Activated B cell treated with CpG ODN at 0.5 μM for 24 hours (primary cell): ENCODE measurements around the gene PITHD1. TPM values are rescaled to one million over a fixed set of nuclear protein-coding genes. Genes with fewer than 3 reads are reported as not detected.
"Not testable (repeated sequence)": the region's sequence is repeated elsewhere in the genome, so short reads cannot be mapped to it uniquely, and the experiment has no call there.

ENCODE experiments used
- ATAC-seq: fragments of 200-7000 bp; cut with Tn5 transposase; one replicate; pipeline ENCODE4 v1.10.0; 2021; ENCODE audit warnings: low read depth, mild to moderate bottlenecking, moderate library complexity
- CTCF ChIA-PET: fragments of 350-600 bp; sonication (Branson Sonifier 250); formaldehyde crosslinking; loops from one replicate; lab custom pipeline; 2021; ENCODE audit warnings: antibody characterized with exemption; lab: Charles Lee
- POLR2A ChIA-PET: fragments of 350-600 bp; sonication (Branson Sonifier 250); formaldehyde crosslinking; loops from one replicate; lab custom pipeline; 2021; ENCODE audit warnings: antibody characterized with exemption; lab: Charles Lee
- DNase-seq: peaks from one replicate; pipeline ENCODE4 v3.0.0; 2022
- H3K27ac Mint-ChIP-seq: one replicate; pipeline ENCODE4 v1.8.0; 2020; ENCODE audit warnings: mixed read lengths
- H3K27me3 Mint-ChIP-seq: one replicate; pipeline ENCODE4 v1.8.0; 2021; ENCODE audit warnings: mixed read lengths
- H3K36me3 Mint-ChIP-seq: one replicate; pipeline ENCODE4 v1.8.0; 2021; ENCODE audit warnings: low read depth, mixed read lengths
- H3K4me1 Mint-ChIP-seq: one replicate; pipeline ENCODE4 v1.8.0; 2021; ENCODE audit warnings: mixed read lengths
- H3K4me3 Mint-ChIP-seq: one replicate; pipeline ENCODE4 v1.8.0; 2020; ENCODE audit warnings: mild to moderate bottlenecking, mixed read lengths
- H3K9me3 Mint-ChIP-seq: one replicate; pipeline ENCODE4 v1.8.0; 2020; ENCODE audit warnings: mixed read lengths
- intact Hi-C: fragments of 100-400 bp; cut with micrococcal nuclease; formaldehyde crosslinking; loops from one replicate; pipeline ENCODE4 v1.15.1; 2024
- total RNA-seq: library from RNA; stranded (reverse); gene quantifications from 2 replicates; pipeline ENCODE4 v1.2.3, GENCODE V29; 2022
- TF ChIP-seq, protein P1 (sequence below): fragments of 200-600 bp; IDR thresholded peaks from one replicate; pipeline ENCODE4 v1.8.0; 2022; ENCODE audit warnings: antibody characterized with exemption, mild to moderate bottlenecking

PITHD1 gene
- total RNA-seq, 1 donor from 2014 or later, result 58.7 TPM

DNA sequence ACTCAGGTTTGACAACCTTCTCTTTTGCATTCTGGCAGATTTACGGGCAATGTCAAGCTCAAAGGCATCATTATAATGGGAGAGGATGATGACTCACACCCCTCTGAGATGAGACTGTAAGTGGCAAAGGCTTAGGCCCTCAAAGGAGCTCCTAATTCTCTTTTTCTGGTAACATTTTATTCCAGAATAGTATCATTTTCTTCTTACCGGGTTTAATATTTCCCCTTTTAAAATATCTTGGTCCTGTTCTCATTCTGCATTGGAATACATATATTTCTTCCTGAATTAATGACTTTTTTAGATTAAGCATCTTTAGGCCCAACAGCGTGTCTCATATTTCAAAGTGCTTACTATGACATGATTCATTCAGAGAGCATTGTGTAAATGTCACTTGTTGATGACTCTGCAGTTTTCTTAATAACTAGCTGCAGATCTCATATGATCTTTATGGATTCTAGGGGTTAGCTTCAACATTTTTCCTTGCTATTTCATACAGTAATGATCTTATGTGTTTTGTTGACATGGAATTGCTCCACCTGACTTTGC is 1.7 kb downstream of the PITHD1 start:
- H3K4me3 Mint-ChIP-seq, result peak overlapping the region; percentile 91
- H3K27ac Mint-ChIP-seq, result peak overlapping the region; percentile 63
- H3K9me3 Mint-ChIP-seq, result no peaks in the 10 kb centered on the region
- H3K27me3 Mint-ChIP-seq, result no peaks in the 10 kb centered on the region
- CTCF ChIA-PET, result interaction anchor here (1.1 to 2.5 kb wide), 5 partner anchors 8 to 85 kb away, joined by 3 to 11 read pairs (median 4); no protein-coding TSS in a partner anchor
- ATAC-seq (no peak), DNase-seq (no peak)
- TF ChIP-seq, protein P1, sequence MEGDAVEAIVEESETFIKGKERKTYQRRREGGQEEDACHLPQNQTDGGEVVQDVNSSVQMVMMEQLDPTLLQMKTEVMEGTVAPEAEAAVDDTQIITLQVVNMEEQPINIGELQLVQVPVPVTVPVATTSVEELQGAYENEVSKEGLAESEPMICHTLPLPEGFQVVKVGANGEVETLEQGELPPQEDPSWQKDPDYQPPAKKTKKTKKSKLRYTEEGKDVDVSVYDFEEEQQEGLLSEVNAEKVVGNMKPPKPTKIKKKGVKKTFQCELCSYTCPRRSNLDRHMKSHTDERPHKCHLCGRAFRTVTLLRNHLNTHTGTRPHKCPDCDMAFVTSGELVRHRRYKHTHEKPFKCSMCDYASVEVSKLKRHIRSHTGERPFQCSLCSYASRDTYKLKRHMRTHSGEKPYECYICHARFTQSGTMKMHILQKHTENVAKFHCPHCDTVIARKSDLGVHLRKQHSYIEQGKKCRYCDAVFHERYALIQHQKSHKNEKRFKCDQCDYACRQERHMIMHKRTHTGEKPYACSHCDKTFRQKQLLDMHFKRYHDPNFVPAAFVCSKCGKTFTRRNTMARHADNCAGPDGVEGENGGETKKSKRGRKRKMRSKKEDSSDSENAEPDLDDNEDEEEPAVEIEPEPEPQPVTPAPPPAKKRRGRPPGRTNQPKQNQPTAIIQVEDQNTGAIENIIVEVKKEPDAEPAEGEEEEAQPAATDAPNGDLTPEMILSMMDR, result no peak
- POLR2A ChIA-PET, result interaction anchor here (0.6 to 4.9 kb wide), 6 partner anchors 8 to 108 kb away, joined by 3 to 61 read pairs (median 10); partner anchors contain the start of genes GALE, LYPLA2 and RPL11
- H3K36me3 Mint-ChIP-seq, result peaks cover 33% of the 10 kb centered on the region
- intact Hi-C loops, result loop anchor here (2.0 kb wide), 1 partner anchor 59 kb away; no protein-coding TSS in a partner anchor
- peaks cover 30% of the 10 kb centered on the region for H3K4me1 Mint-ChIP-seq

DNA sequence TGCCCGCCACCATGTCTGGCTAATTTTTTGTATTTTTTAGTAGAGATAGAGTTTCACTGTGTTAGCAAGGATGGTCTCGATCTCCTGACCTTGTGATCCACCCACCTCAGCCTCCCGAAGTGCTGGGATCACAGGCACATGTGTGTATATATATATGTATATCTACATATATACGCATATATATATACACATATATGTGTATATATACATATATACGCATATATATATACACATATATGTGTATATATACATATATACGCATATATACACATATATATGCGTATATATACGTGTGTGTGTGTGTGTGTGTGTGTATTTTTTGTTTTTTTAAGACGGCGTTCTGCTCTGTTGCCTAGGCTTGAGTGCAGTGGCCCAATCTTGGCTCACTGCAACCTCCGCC is 4.9 kb downstream of the PITHD1 start:
- DNase-seq, H3K4me3 Mint-ChIP-seq, H3K27me3 Mint-ChIP-seq, CTCF ChIA-PET, H3K27ac Mint-ChIP-seq, ATAC-seq, intact Hi-C loops, H3K9me3 Mint-ChIP-seq: not testable (repeated sequence)
- peaks cover 20% of the 10 kb centered on the region for H3K4me1 Mint-ChIP-seq
- POLR2A ChIA-PET, result interaction anchor here (0.9 kb wide), 1 partner anchor 9 kb away, joined by 7 read pairs; no protein-coding TSS in a partner anchor
- peaks cover 59% of the 10 kb centered on the region for H3K36me3 Mint-ChIP-seq

DNA sequence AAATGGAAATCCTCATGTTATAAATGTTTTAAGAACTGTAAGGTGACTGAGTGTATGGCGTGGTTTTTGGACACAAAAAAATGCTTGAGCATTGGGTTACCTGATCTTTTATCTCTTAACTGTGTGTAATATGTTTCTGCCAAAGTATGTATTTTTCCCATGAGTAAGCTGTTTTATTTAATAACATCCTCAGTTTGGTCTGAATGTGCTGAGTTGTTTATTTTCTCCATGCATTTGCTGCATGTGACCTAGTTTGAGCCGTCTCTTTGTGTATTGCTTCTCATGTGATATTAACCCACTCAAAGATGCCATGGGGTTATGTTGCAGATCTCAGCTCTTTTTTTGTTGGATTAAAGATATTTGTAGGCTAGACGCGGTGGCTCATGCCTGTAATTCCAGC is 6.6 kb downstream of the PITHD1 start:
- Mint-ChIP-seq H3K27me3 (no peaks in the 10 kb centered on the region), H3K4me1 (peaks cover 9% of the 10 kb centered on the region), H3K9me3 (no peaks in the 10 kb centered on the region), H3K36me3 (peaks cover 61% of the 10 kb centered on the region), H3K27ac (no peak overlapping the region), H3K4me3 (no peak overlapping the region)
- ATAC-seq, result no peak
- DNase-seq, result no peak
- CTCF ChIA-PET, result no interaction called here
- intact Hi-C loops, result no loop called here
- TF ChIP-seq, protein P1, result no peak
- POLR2A ChIA-PET, result no interaction called here

DNA sequence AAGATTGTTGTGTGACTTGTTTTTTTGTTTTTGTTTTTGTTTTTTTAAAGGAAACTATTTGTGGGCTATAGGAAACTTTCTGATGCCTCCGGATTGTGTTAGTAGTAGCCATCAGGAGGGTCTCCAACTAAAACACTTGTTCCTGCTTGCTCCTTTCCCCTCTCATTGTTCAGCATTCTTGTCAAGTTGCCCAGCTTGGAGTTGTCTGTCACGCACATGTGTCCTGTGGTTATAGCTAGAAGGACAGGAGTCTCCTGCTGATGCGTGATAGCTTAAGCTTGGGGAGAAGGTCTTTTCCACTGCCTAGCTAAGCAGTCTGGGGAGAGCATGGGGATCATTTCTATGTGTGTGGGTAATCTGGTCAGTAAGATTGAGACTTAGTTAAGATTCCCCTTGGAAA is 9.5 kb downstream of the PITHD1 start:
- TF ChIP-seq, protein P1, result no peak
- Mint-ChIP-seq H3K27me3 (no peaks in the 10 kb centered on the region), H3K4me1 (peaks cover 23% of the 10 kb centered on the region), H3K9me3 (no peaks in the 10 kb centered on the region), H3K27ac (no peak overlapping the region), H3K4me3 (no peak overlapping the region), H3K36me3 (peaks cover 59% of the 10 kb centered on the region)
- ATAC-seq (no peak), DNase-seq (no peak)
- POLR2A ChIA-PET, result interaction anchor here (0.6 to 6.2 kb wide), 4 partner anchors 9 to 404 kb away, joined by 4 to 61 read pairs (median 4); partner anchors contain the start of genes HMGCL and PITHD1
- intact Hi-C loops, result no loop called here
- CTCF ChIA-PET, result no interaction called here

DNA sequence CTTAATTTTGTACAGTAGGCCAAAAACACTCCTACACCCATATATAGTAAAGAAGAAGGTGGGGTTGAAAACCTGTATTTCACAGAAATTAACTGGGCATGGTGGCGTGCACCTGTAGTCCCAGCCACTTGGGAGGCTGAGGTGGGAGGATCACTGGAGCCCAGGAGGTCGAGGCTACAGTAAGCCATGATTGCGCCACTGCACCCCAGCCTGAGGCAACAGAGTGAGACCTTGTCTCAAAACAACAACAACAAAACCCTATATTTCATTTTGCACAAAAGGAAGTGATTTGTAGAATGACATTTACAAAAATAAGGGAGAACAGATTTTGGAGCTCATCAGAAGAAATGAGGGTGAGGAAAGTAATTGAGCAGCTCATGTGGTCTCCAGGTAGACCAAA is 10.5 kb downstream of the PITHD1 start:
- TF ChIP-seq, protein P1, result no peak
- Mint-ChIP-seq H3K27me3 (no peaks in the 10 kb centered on the region), H3K27ac (no peak overlapping the region), H3K4me1 (peaks cover 26% of the 10 kb centered on the region), H3K9me3 (no peaks in the 10 kb centered on the region), H3K4me3 (no peak overlapping the region), H3K36me3 (peaks cover 64% of the 10 kb centered on the region)
- no peak for DNase-seq
- intact Hi-C loops, result no loop called here
- no peak for ATAC-seq
- POLR2A ChIA-PET, result interaction anchor here (0.6 to 6.2 kb wide), 3 partner anchors 10 to 80 kb away, joined by 3 to 61 read pairs (median 4); partner anchors contain the start of genes FUCA1 and PITHD1
- CTCF ChIA-PET, result interaction anchor here (0.9 to 1.0 kb wide), 2 partner anchors 9 to 97 kb away, joined by 3 read pairs; partner anchors contain the start of gene RPL11
